A673 (cell line): ENCODE measurements around the gene CSRP1.

ENCODE experiments used
- EZH2 ChIP-seq: fragments of 200-600 bp; sonication (generic); IDR thresholded peaks from 2 replicates; pipeline ENCODE4 v1.6.1; 2017; ENCODE audit warnings: borderline replicate concordance, low read depth, mild to moderate bottlenecking, mixed read lengths, antibody characterized with exemption, low read length; ENCODE audit not compliant: poor library complexity, severe bottlenecking
- TF ChIP-seq, protein P1 (sequence below): fragments of 300-800, 200-600 bp; sonication (generic); conservative IDR thresholded peaks from 2 replicates; pipeline ENCODE4 v1.5.1; 2017; ENCODE audit warnings: low read depth, mild to moderate bottlenecking, antibody characterized with exemption, low read length, moderate library complexity, mixed read lengths

DNA sequence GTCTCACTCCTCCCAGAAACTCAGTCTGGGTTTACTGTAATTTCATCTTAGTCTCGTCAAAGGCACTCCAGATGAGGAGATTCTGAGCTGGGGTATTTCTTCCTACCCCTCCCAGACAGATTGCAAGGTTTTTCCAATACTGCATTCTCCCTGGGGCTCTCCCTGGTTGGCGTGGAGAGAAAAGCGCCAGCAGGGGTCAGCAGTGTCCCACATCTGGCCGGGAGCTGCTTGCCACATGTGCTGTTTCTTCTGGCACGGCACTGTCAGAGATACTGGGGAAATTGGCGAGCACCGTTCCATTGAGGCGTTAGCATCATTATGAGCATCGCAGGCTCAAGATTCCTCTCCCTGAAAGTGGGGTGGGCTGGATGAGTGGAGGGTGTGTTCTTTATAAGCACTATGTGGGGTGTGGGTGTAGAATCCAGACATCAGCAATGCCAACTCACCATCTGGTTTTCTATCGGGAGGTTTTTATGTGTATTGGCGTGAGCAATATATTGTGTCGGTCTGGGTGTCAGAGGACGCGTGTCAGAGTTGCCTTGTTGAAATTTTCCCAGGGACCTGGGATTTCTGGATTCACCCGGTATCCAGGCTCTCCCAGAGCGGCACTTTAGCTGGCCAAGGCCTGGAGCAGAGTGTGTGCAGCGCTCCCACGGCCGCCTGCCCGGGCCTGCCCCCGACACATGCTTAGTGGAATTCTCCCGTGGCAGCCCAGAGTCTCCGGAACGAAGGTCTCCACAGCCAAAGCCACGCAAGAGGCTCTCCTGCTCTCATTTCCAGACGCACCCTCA is 24.0 kb upstream of the CSRP1 start:
- TF ChIP-seq, protein P1, sequence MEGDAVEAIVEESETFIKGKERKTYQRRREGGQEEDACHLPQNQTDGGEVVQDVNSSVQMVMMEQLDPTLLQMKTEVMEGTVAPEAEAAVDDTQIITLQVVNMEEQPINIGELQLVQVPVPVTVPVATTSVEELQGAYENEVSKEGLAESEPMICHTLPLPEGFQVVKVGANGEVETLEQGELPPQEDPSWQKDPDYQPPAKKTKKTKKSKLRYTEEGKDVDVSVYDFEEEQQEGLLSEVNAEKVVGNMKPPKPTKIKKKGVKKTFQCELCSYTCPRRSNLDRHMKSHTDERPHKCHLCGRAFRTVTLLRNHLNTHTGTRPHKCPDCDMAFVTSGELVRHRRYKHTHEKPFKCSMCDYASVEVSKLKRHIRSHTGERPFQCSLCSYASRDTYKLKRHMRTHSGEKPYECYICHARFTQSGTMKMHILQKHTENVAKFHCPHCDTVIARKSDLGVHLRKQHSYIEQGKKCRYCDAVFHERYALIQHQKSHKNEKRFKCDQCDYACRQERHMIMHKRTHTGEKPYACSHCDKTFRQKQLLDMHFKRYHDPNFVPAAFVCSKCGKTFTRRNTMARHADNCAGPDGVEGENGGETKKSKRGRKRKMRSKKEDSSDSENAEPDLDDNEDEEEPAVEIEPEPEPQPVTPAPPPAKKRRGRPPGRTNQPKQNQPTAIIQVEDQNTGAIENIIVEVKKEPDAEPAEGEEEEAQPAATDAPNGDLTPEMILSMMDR: peak; percentile 94
- no peak for TF ChIP-seq EZH2
